GM21723 (cell line): ENCODE data around the gene ETFB.
A peak's percentile ranks its signal among the peaks of the same experiment; 100 is the strongest.

Experiments
- ATAC-seq: cut with Tn5 transposase; IDR thresholded peaks from one replicate; pipeline ENCODE4 v1.9.1; 2021; ENCODE audit warnings: mild to moderate bottlenecking, moderate library complexity; ENCODE audit not compliant: unreplicated experiment

Gene ETFB

DNA sequence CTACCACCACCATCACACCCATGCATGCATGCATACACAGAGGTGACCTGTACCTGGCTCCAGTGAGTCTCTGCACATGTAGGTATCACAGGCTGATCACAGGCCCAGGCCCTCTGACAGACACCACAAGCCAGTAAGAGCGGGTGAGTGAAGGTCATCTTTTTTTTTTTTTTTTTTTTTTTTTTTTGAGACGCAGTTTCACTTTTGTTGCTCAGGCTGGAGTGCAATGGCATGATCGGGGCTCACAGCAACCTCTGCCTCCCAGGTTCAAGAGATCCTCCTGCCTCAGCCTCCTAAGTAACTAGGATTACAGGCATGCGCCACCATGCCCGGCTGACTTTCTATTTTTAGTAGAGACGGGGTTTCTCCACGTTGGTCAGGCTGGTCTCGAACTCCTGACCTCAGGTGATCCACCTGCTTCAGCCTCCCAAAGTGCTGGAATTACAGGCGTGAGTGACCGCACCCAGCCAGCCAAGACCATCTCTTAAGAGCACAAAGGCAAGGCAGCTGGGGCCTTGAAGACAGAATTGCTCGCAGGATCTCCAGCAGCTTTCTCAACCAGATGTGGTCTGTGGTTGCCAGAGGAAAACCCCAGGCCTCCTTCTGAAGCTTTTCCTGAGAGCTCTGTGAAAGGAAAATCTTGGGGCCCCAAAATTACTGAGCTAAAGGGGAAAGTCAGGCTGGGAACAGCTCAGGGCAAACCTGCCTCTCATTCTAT is 9.5 kb upstream of the ETFB start:
- ATAC-seq: no peak

DNA sequence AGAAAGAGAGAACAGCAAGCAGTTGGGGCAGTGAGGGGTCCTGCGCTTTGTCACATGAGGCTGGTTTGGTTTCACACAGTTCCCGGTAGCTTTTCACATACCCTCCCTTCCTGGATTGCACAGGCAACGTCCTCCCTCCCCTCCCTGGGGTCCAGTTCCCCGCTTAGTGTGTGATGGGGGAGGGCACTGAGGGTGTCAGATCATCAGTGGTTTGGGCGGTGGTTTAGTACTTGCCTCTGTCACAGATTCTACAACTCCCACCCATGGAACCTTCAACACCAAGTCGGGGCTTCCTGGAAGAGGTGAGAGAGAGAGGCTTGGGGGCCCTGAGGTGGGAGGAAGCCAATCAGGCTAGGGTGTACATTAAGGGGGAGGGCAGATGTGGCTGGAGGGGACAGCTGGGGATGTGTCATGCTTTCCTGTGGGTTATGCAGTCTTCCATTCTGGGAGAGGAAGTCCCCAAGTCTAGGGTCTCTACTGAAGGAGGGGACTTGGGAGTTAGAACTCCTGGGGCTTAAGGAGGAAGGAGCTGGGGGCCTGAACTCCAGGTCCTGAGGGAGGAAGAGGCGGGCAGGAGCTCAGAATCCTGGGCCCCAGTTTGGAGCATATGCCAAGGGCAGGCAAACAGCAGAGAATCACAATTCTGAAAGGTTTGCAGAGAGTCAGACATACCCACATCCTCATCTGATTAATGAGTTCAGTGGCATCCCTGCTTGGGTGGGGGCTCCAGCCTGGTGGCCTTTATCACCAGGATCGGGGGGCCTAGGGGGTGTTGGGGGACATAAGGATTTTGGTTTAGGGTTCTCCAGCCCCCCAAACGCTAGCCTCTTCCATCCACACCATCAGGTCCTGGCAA is 6.7 kb upstream of the ETFB start, which contains the start of gene NKG7:
NKG7 (minus strand) TSS at position 6 of the 856 bp plus-strand sequence. CDS start 119 bp downstream, outside the sequence.
- ATAC-seq: no peak

- no peak for ATAC-seq
Observed at GRCh38 chr19:51372021-51372648, 5.9 kb upstream of the ETFB start.

DNA sequence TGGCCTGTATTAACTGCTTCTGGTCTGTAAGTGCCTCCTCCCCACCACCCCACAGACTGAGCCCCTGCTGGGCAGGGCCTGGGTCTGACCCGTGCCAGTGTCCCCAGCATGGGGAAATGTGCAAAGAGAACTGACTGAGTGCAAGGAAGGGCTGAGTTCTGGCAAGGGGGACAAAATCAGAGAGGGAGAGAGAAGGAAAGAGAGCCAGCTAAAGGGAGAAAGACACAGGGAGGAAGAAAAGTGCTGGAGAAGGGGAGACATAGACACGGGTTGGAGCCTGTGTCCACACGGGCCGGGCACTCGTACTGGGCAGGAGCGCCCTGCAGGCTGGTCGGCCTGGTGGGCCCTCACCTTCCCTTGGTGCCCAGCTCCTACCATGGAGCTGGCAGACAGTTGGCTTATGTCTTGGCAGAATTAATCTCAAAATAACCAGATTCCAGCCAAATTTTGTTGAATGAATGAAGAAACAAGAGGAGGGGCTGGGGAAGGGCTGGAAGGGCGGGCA is 5.0 kb upstream of the ETFB start:
- ATAC-seq: no peak

DNA sequence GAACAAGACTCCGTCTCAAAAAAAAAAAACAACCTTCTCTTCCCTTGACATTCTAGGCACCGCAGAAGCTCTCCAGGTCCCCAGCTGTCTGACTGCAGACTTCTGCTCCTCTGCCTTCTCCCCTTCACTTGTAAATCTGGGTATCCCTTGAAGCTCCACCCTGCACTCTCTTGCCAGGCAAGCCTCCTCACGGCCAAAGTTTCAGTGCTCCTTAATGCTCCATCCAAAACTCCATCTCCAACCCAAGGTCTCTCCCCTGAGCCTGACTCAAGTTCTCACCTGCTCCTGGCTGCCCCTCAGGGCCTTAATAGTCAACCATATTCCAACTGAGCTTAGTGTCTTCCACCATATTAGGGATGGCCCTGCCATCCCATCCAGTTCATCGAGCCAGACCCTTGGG is 4.0 kb upstream of the ETFB start:
- no peak for ATAC-seq

GRCh38 chr19:51368366-51369282 is 2.4 kb upstream of the ETFB start, which contains the start of gene CLDND2:
TSS of gene CLDND2 (minus strand) at chr19:51369003. CDS start at chr19:51368577, 426 bp downstream.
- no peak for ATAC-seq

DNA sequence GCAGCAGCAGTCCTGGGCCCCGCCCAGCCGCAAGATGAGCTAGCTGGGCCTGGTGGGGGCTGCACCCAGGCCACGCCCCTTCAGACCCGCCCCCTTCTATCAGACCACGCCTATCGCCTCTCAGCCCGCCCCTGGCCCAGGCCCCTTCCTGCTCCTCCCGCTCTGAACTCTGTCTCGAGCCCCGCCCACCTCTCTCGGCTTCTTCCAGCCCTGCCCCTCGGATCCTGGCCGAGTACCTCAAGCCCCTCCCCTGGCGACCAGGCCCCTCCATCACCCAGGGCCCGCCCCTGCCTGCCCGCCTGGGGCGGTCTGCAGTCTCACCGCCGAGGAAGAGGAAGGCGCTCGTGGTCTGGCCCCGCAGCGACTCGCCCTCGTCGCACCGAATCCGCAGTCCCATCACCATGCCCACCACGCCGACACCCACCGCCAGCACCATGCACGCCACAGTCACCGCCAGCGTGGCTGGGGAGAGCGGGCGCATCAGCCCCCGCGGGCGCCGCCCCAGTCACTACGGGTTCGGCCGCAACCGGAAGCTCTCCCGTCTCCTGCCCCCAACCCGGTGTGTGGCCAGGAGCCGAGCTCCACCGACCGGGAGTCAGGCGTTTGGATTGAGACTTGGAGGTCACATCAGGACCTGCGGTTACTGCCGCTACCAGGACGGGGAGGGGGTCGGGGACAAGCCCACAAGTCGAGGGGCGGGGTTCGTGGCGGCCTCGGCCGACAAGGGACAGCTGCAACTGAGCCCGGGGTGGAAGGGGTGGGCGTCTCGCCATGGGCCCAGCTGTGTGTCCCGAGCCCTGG is 1.6 kb upstream of the ETFB start:
- ATAC-seq: peak; percentile 74

DNA sequence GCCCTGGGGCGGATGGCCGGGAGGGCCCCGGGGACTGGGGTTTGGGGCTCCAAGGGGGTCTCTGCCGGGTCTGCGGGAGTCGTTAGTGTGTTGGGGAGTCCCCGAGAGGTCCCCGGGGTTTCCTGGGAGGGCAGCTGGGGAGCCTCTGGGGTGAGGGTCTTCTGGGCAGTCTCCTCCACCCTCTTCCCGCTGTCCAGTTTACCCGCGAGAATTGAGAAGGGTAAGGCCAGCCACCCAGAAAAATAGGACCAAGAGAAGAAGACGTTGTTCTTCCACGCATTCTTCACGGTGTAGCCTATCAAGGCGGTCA is 1.0 kb upstream of the ETFB start:
- ATAC-seq: peak; percentile 13

GRCh38 chr19:51366389-51367254 is 434 bp upstream of the ETFB start:
- peak; percentile 46 for ATAC-seq

GRCh38 chr19:51365211-51365964 is 800 bp downstream of the ETFB start:
- no peak for ATAC-seq

GRCh38 chr19:51364200-51365106 is 1.7 kb downstream of the ETFB start:
- no peak for ATAC-seq

GRCh38 chr19:51361239-51361638 is 4.9 kb downstream of the ETFB start:
- ATAC-seq: no peak

DNA sequence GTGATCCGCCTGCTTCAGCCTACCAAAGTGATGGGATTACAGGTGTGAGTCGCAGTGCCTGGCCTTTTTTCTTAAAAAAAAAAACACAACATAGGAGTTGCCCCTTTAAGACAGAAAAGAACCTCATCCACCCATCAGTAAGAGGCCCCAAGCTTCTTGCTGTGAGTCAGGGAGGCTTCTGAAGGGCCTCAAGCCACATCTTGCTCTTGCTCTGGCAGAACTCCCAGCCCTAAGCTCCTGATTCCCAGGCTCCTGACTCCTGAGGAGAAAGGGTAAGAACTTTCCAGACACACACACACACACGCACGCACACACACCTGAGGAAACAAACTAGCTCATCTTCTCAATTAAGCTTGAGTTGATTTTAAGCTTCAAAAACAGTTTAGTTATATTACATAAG is 6.9 kb downstream of the ETFB start:
- no peak for ATAC-seq

GRCh38 chr19:51357952-51358351 is 8.2 kb downstream of the ETFB start:
- ATAC-seq: no peak

- ATAC-seq: no peak
Observed at GRCh38 chr19:51356159-51356801, 9.9 kb downstream of the ETFB start.

- ATAC-seq: no peak
Observed at GRCh38 chr19:51354742-51355148, 11.4 kb downstream of the ETFB start.
